Calu3 (cell line): ENCODE measurements around the gene PELI3. TPM values are rescaled to one million over a fixed set of nuclear protein-coding genes. Genes with fewer than 3 reads are reported as not detected.

Experiments
- Bru-seq: library from RNA; stranded (reverse); fragments of 400-500 nt; gene quantifications from one replicate; lab custom pipeline; 2021; lab: Mats Ljungman, UMichigan
- BruChase-seq, 2 experiments: library from RNA; stranded (reverse); fragments of 400-500 nt; gene quantifications; one replicate each; lab custom pipeline; 2021; lab: Mats Ljungman, UMichigan
- BruUV-seq: library from RNA; stranded (reverse); fragments of 400-500 nt; replicated peaks from 2 replicates; lab custom pipeline; 2021; lab: Mats Ljungman, UMichigan
- CTCF ChIA-PET: fragments of 300-600 bp; sonication (Branson Sonifier 250); formaldehyde crosslinking; loops from one replicate; lab custom pipeline; 2022; ENCODE audit warnings: antibody characterized with exemption; lab: Charles Lee
- DNase-seq: peaks from one replicate; pipeline ENCODE4 v3.0.0; 2022
- H3K27ac Mint-ChIP-seq: one replicate; pipeline ENCODE4 v1.8.0; 2022; ENCODE audit warnings: mixed read lengths; ENCODE audit not compliant: unreplicated experiment
- H3K27me3 Mint-ChIP-seq: one replicate; pipeline ENCODE4 v1.8.0; 2022; ENCODE audit warnings: mixed read lengths; ENCODE audit not compliant: unreplicated experiment
- H3K36me3 Mint-ChIP-seq: one replicate; pipeline ENCODE4 v1.8.0; 2022; ENCODE audit warnings: mild to moderate bottlenecking, moderate library complexity, mixed read lengths; ENCODE audit not compliant: insufficient read depth, unreplicated experiment
- H3K4me1 Mint-ChIP-seq: one replicate; pipeline ENCODE4 v1.8.0; 2022; ENCODE audit warnings: mild to moderate bottlenecking, low read depth, mixed read lengths; ENCODE audit not compliant: unreplicated experiment
- H3K4me3 Mint-ChIP-seq: one replicate; pipeline ENCODE4 v1.8.0; 2022; ENCODE audit warnings: mild to moderate bottlenecking, low read depth, moderate library complexity, mixed read lengths; ENCODE audit not compliant: unreplicated experiment
- H3K9me3 Mint-ChIP-seq: one replicate; pipeline ENCODE4 v1.8.0; 2022; ENCODE audit warnings: low read depth, mixed read lengths; ENCODE audit not compliant: unreplicated experiment
- CTCF ChIP-seq: fragments of 200-600 bp; IDR thresholded peaks from one replicate; pipeline ENCODE4 v1.8.0; 2022; ENCODE audit warnings: antibody characterized with exemption; ENCODE audit not compliant: unreplicated experiment
- intact Hi-C: fragments of 100-400 bp; cut with micrococcal nuclease; formaldehyde crosslinking; loops from one replicate; pipeline ENCODE4 v1.10.0; 2022; ENCODE audit not compliant: unreplicated experiment
- long read RNA-seq: library from polyadenylated mRNA; stranded (forward); transcript quantifications from one replicate; pipeline ENCODE4 v2.0.0, GENCODE V29; 2022
- total RNA-seq: library from RNA; stranded (reverse); gene quantifications from 2 replicates; pipeline ENCODE4 v1.2.3, GENCODE V29; 2022

Gene PELI3
- total RNA-seq (7.6 and 8.1 TPM in 2 replicates), Bru-seq, nascent RNA (percentile 35 among the genes with signal in this experiment), BruChase-seq, experiment 1, labeled RNA remaining after a 6-hour chase (percentile 37 among the genes with signal in this experiment), BruChase-seq, experiment 2, labeled RNA remaining after a 2-hour chase (percentile 42 among the genes with signal in this experiment)
- long read RNA-seq, partial matches to known transcripts: 2 of 7 reads
- long read RNA-seq, other reads (novel, unspliced or antisense): 1 of 7 reads

DNA sequence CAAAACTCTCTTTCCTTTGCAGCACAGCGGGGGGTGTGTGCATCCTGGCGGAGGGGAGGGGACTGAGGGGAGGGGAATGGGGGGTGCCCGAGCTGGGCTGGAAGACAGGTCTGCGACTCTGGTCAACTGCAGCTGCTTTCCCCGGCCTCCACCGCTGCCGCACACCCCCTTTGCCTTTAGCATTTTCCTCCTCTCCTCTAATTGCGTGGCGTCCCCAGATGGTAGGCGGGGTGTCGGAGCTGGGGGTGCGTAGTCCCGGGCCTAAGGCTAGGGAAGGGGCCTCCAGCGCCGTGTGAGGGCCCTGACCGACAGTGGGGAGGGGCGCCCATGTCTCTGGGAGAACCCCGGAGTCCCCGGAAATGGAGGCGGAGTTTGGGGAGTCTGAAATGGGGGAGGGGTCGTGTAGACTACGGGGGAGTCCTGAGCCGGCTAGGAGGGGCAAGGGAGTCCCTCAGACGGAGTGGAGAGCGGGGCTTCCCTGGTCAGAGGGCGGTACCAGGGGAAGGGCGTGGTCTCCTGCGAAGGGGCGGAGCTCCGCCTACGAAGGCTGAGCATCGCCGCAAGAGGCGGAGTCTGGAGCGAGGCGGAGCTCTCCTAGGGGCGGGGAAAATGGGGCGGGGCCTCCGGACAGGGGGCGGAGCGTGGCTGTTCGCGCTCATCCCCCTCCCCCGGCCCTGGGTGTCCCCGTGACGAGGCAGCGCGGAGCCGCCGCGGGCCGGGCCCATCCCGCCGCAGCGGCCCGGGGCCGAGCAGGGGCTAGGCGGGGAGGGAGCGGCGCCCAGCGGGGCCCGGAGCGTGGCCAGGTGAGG is at the start of gene PELI3:
Gene PELI3 (plus strand): TSS at position 681 of the 809 bp plus-strand sequence. CDS start 1,224 bp downstream, outside the sequence.
- Mint-ChIP-seq H3K9me3 (peaks cover 2% of the 10 kb centered on the region), H3K4me1 (peaks cover 8% of the 10 kb centered on the region), H3K36me3 (peaks cover 25% of the 10 kb centered on the region), H3K27ac (peak within 1 kb of the TSS; percentile 81), H3K27me3 (no peaks in the 10 kb centered on the region), H3K4me3 (peak within 1 kb of the TSS; percentile 86)
- intact Hi-C loops: no loop called here
- peak; percentile 92 for DNase-seq
- CTCF ChIA-PET: interaction anchor here (0.6 to 1.9 kb wide), 9 partner anchors 11 to 215 kb away, joined by 3 to 14 read pairs (median 4); partner anchors contain the start of genes DPP3, MRPL11 and YIF1A
- no TSS peak for BruUV-seq
- no peak for TF ChIP-seq CTCF

DNA sequence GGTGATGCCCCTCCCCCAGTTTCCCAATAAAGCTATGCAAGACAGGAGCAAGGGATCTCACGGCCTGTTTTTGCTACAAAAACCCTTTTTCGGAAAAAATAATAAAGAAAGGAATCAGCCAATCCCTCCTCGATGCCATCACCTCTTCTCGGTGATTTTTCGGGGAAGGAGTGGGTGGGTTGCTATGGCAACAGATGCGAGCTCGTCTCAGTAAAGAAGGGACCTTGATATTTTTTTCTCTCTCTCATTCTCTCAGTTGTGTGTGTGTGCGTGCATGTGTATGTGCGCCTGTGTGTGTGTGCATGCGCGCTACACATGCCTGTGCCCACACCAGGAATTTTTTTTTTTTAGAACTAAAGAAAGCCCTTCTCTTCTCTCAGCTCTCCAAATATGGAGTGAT is 49.7 kb upstream of the PELI3 start:
- no peak for DNase-seq
- Mint-ChIP-seq H3K4me3 (no peak overlapping the region), H3K27me3 (peaks cover 81% of the 10 kb centered on the region), H3K27ac (no peak overlapping the region), H3K36me3 (peaks cover 12% of the 10 kb centered on the region), H3K9me3 (no peaks in the 10 kb centered on the region), H3K4me1 (peaks cover 21% of the 10 kb centered on the region)
- CTCF ChIA-PET: no interaction called here
- BruUV-seq: no TSS peak
- intact Hi-C loops: no loop called here
- TF ChIP-seq CTCF: no peak

DNA sequence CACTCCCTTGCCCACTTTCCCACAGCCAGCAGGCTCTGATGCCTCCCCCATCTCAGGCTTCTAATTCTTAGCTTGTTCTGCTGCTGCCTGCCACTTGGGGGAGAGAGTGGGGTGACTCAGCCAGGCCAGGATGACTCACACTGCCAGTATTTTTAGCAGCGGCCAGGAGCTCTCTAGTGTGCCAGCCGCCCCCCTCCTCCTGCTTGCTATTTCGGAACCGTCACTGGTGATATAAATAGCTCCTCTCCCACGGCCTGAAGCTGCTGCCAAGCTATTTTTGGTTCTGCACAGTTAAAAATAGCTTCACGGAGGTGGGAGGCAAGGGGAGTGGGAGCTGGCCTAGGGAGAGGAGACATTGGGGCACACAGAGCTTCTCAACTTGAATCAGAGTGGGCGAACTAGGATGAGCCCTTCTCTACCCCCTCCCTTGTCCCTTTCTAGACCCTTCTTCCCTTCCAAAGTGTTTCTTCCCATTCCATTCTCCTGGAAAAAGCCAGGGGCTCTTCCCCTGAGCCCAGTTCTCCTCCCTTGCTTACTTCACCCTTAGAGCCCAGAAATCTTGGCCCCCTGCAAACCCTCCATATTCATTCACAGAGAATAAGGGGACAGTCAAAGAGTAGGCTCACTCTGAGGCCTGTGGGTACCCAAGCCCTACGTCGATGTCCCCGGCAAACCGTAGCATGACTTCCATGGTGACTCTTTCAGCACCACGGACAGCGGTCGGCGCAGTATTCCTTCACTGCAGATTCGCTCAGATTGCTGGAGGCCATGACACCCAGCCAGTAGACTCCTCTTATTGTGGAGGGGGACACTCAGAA is 48.3 kb upstream of the PELI3 start:
- Mint-ChIP-seq H3K9me3 (no peaks in the 10 kb centered on the region), H3K36me3 (peaks cover 12% of the 10 kb centered on the region), H3K27me3 (peaks cover 77% of the 10 kb centered on the region), H3K4me3 (no peak overlapping the region), H3K4me1 (peaks cover 21% of the 10 kb centered on the region), H3K27ac (no peak overlapping the region)
- TF ChIP-seq CTCF: peak; percentile 66
- CTCF ChIA-PET: interaction anchor here (0.6 to 1.3 kb wide), 9 partner anchors 10 to 310 kb away, joined by 3 to 16 read pairs (median 5); partner anchors contain the start of genes DPP3, MRPL11, PELI3 and RBM4B
- BruUV-seq: no TSS peak
- peak; percentile 77 for DNase-seq
- intact Hi-C loops: no loop called here

- intact Hi-C loops: no loop called here
- H3K4me3 Mint-ChIP-seq: no peak overlapping the region
- CTCF ChIA-PET: interaction anchor here (1.2 to 1.3 kb wide), 2 partner anchors 20 to 33 kb away, joined by 5 to 10 read pairs; partner anchors contain the start of gene MRPL11
- no peak for DNase-seq
- TF ChIP-seq CTCF: no peak
- H3K9me3 Mint-ChIP-seq: no peaks in the 10 kb centered on the region
- H3K27ac Mint-ChIP-seq: no peak overlapping the region
- peaks cover 12% of the 10 kb centered on the region for H3K36me3 Mint-ChIP-seq
- peaks cover 77% of the 10 kb centered on the region for H3K27me3 Mint-ChIP-seq
- BruUV-seq: no TSS peak
- H3K4me1 Mint-ChIP-seq: peaks cover 21% of the 10 kb centered on the region
Observed at GRCh38 chr11:66418986-66419308, 47.8 kb upstream of the PELI3 start.
